NOMO-1 treated with DMSO at 0.1 percent for 48 hours (cell line): ENCODE measurements around the gene KCNC2.

Source experiments
- DNase-seq: peaks from one replicate; lab custom pipeline; 2025; ENCODE audit not compliant: unreplicated experiment; lab: John Stamatoyannopoulos, UW

Gene KCNC2

GRCh38 chr12:75162845-75163244 is 46.8 kb downstream of the KCNC2 start:
- DNase-seq: no peak

- no peak for DNase-seq
Observed at GRCh38 chr12:75161488-75161887, 48.2 kb downstream of the KCNC2 start.

GRCh38 chr12:75157385-75157784 is 52.3 kb downstream of the KCNC2 start:
- no peak for DNase-seq

GRCh38 chr12:75155962-75156361 is 53.7 kb downstream of the KCNC2 start:
- no peak for DNase-seq

GRCh38 chr12:75154388-75154787 is 55.3 kb downstream of the KCNC2 start:
- DNase-seq: no peak

GRCh38 chr12:75139196-75139595 is 70.4 kb downstream of the KCNC2 start:
- no peak for DNase-seq

GRCh38 chr12:75137896-75138295 is 71.7 kb downstream of the KCNC2 start:
- DNase-seq: no peak

GRCh38 chr12:75135026-75135425 is 74.6 kb downstream of the KCNC2 start:
- no peak for DNase-seq

- no peak for DNase-seq
Observed at GRCh38 chr12:75130811-75131210, 78.8 kb downstream of the KCNC2 start.

- no peak for DNase-seq
Observed at GRCh38 chr12:75129275-75129674, 80.4 kb downstream of the KCNC2 start.

- no peak for DNase-seq
Observed at GRCh38 chr12:75121036-75121705, 88.5 kb downstream of the KCNC2 start.

GRCh38 chr12:75120311-75120711 is 89.3 kb downstream of the KCNC2 start:
- no peak for DNase-seq

GRCh38 chr12:75116646-75117198 is 92.9 kb downstream of the KCNC2 start:
- no peak for DNase-seq

GRCh38 chr12:75115748-75116147 is 93.9 kb downstream of the KCNC2 start:
- no peak for DNase-seq

- no peak for DNase-seq
Observed at GRCh38 chr12:75103822-75104221, 105.8 kb downstream of the KCNC2 start.

- DNase-seq: no peak
Observed at GRCh38 chr12:75101781-75102180, 107.9 kb downstream of the KCNC2 start.

GRCh38 chr12:75099210-75099609 is 110.4 kb downstream of the KCNC2 start:
- DNase-seq: no peak

GRCh38 chr12:75097003-75097402 is 112.6 kb downstream of the KCNC2 start:
- DNase-seq: no peak

- no peak for DNase-seq
Observed at GRCh38 chr12:75087654-75088053, 122.0 kb downstream of the KCNC2 start.

GRCh38 chr12:75086091-75087038 is 123.3 kb downstream of the KCNC2 start:
- DNase-seq: no peak

GRCh38 chr12:75081305-75081704 is 128.3 kb downstream of the KCNC2 start:
- DNase-seq: no peak

GRCh38 chr12:75080582-75080981 is 129.1 kb downstream of the KCNC2 start:
- no peak for DNase-seq
